Activated CD8-positive, alpha-beta T cell treated with anti-CD3 and anti-CD28 coated beads for 36 hours (primary cell): Measurements from ENCODE around the gene PCP2. TPM values are rescaled to one million over a fixed set of nuclear protein-coding genes. Genes with fewer than 3 reads are reported as not detected.

Experiments used
- ATAC-seq: fragments of 200-7000 bp; cut with Tn5 transposase; one replicate; pipeline ENCODE4 v1.10.0; 2021; ENCODE audit warnings: mild to moderate bottlenecking, moderate library complexity
- CTCF ChIA-PET: fragments of 350-600 bp; sonication (Branson Sonifier 250); formaldehyde crosslinking; loops from one replicate; lab custom pipeline; 2021; ENCODE audit warnings: antibody characterized with exemption; lab: Charles Lee
- POLR2A ChIA-PET: fragments of 350-600 bp; sonication (Branson Sonifier 250); formaldehyde crosslinking; loops from one replicate; lab custom pipeline; 2021; ENCODE audit warnings: antibody characterized with exemption; lab: Charles Lee
- DNase-seq: peaks from one replicate; pipeline ENCODE4 v3.0.0-alpha.2; 2020
- H3K27ac Mint-ChIP-seq: one replicate; pipeline ENCODE4 v1.8.0; 2021; ENCODE audit warnings: mild to moderate bottlenecking, mixed read lengths
- H3K27me3 Mint-ChIP-seq: one replicate; pipeline ENCODE4 v1.8.0; 2021; ENCODE audit warnings: mixed read lengths
- H3K36me3 Mint-ChIP-seq: one replicate; pipeline ENCODE4 v1.8.0; 2021; ENCODE audit warnings: low read depth, mixed read lengths
- H3K4me1 Mint-ChIP-seq: one replicate; pipeline ENCODE4 v1.8.0; 2021; ENCODE audit warnings: low read depth, mixed read lengths
- H3K4me3 Mint-ChIP-seq: one replicate; pipeline ENCODE4 v1.8.0; 2021; ENCODE audit warnings: mild to moderate bottlenecking, moderate library complexity, mixed read lengths
- H3K9me3 Mint-ChIP-seq: one replicate; pipeline ENCODE4 v1.8.0; 2021; ENCODE audit warnings: mixed read lengths
- intact Hi-C: fragments of 100-400 bp; cut with micrococcal nuclease; formaldehyde crosslinking; loops from one replicate; pipeline ENCODE4 v1.10.0; 2022
- total RNA-seq, 2 experiments: library from RNA; stranded (reverse); gene quantifications; one replicate each; pipeline ENCODE4 v1.2.3, GENCODE V29; 2021
- TF ChIP-seq, protein P1 (sequence below): fragments of 200-600 bp; IDR thresholded peaks from one replicate; pipeline ENCODE4 v1.8.0; 2022; ENCODE audit warnings: antibody characterized with exemption, mild to moderate bottlenecking

PCP2 gene
- total RNA-seq, 2 experiments from 2014 or later, result 4.0 to 4.8 TPM

DNA sequence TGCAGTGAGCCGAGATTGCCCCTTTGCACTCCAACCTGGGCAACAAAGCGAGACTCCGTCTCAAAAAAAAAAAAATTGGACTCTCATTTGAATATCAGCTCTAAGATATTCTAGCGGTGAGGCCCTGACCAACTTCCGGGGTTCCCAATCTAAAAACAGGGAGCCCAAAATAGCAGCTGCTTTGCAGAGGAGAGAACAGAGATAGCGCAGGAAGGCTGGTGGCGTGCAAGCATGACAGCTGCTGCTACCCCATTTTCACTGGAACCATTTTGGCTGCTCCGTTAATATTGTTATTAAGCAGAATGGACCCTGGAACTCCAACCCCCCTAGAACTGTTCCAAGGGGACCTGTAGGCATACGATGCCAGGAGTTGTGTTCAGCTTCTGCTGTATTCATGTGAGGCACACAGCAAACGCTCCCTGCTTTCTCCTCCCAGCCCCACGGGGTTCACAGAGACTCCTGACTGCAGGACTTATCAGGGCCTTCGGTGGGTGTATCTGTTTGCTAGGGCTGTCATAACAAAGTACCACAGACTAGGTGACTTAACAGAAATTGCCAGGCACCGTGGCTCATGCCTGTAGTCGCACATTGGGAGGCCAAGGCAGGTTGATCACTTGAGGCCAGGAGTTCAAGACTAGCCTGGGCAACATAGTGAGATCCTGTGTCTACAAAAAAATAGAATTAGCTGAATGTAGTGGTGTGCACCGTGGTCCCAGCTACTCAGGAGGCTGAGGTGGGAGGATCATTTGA is 14.9 kb upstream of the PCP2 start:
- ChIA-PET POLR2A (interaction anchor here (0.7 to 1.8 kb wide), 3 partner anchors 11 to 1579 kb away, joined by 3 to 10 read pairs (median 3); partner anchors contain the start of gene STXBP2), CTCF (interaction anchor here (0.7 to 1.7 kb wide), 2 partner anchors 15 to 32 kb away, joined by 3 to 9 read pairs; partner anchors contain the start of gene TRAPPC5)
- Mint-ChIP-seq H3K4me3 (no peak overlapping the region), H3K27ac (no peak overlapping the region), H3K36me3 (peaks cover 8% of the 10 kb centered on the region), H3K4me1 (peaks cover 10% of the 10 kb centered on the region), H3K27me3 (no peaks in the 10 kb centered on the region), H3K9me3 (no peaks in the 10 kb centered on the region)
- no peak for DNase-seq
- TF ChIP-seq, protein P1, sequence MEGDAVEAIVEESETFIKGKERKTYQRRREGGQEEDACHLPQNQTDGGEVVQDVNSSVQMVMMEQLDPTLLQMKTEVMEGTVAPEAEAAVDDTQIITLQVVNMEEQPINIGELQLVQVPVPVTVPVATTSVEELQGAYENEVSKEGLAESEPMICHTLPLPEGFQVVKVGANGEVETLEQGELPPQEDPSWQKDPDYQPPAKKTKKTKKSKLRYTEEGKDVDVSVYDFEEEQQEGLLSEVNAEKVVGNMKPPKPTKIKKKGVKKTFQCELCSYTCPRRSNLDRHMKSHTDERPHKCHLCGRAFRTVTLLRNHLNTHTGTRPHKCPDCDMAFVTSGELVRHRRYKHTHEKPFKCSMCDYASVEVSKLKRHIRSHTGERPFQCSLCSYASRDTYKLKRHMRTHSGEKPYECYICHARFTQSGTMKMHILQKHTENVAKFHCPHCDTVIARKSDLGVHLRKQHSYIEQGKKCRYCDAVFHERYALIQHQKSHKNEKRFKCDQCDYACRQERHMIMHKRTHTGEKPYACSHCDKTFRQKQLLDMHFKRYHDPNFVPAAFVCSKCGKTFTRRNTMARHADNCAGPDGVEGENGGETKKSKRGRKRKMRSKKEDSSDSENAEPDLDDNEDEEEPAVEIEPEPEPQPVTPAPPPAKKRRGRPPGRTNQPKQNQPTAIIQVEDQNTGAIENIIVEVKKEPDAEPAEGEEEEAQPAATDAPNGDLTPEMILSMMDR, result no peak
- ATAC-seq, result no peak
- intact Hi-C loops, result no loop called here

DNA sequence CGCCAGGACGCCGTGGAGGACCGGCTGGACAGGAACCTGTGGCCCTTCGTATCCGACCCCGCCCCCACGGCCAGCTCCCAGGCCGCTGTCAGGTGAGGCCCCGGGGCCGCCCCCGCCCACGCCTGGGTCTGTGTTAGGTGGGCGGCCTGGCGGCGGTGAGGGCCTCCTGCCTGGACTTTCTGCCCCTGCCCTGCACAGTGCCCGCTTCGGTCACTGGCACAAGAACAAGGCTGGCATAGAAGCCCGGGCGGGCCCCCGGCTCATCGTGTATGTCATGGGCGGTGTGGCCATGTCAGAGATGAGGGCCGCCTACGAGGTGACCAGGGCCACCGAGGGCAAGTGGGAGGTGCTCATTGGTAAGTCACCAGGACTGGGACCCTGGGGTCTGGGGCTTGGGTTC is 13.6 kb upstream of the PCP2 start:
- Mint-ChIP-seq H3K9me3 (no peaks in the 10 kb centered on the region), H3K4me3 (no peak overlapping the region), H3K36me3 (peaks cover 8% of the 10 kb centered on the region), H3K4me1 (peaks cover 5% of the 10 kb centered on the region), H3K27me3 (no peaks in the 10 kb centered on the region), H3K27ac (no peak overlapping the region)
- ChIA-PET POLR2A (no interaction called here), CTCF (no interaction called here)
- ATAC-seq, result no peak
- no peak for DNase-seq
- TF ChIP-seq, protein P1, result no peak
- intact Hi-C loops, result no loop called here

DNA sequence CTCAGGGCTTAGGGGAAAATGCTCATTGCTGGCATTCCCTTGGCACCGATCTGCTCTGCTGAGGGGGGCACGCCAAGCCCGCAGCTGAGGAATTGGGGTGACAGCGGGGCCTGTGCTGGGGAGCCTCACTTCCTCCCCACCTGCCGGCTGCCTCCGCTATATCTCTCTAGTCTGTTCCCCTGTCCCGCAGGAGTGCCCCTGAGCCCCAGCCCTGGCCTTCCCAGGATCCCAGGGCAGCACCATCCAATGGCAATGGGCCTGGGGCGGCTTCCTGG is 12.8 kb upstream of the PCP2 start:
- no peak overlapping the region for H3K4me3 Mint-ChIP-seq
- H3K9me3 Mint-ChIP-seq, result no peaks in the 10 kb centered on the region
- no peaks in the 10 kb centered on the region for H3K27me3 Mint-ChIP-seq
- ChIA-PET POLR2A (no interaction called here), CTCF (no interaction called here)
- peaks cover 8% of the 10 kb centered on the region for H3K36me3 Mint-ChIP-seq
- no peak overlapping the region for H3K27ac Mint-ChIP-seq
- intact Hi-C loops, result no loop called here
- ATAC-seq, result no peak
- no peak for DNase-seq
- TF ChIP-seq, protein P1, result no peak
- peaks cover 2% of the 10 kb centered on the region for H3K4me1 Mint-ChIP-seq

DNA sequence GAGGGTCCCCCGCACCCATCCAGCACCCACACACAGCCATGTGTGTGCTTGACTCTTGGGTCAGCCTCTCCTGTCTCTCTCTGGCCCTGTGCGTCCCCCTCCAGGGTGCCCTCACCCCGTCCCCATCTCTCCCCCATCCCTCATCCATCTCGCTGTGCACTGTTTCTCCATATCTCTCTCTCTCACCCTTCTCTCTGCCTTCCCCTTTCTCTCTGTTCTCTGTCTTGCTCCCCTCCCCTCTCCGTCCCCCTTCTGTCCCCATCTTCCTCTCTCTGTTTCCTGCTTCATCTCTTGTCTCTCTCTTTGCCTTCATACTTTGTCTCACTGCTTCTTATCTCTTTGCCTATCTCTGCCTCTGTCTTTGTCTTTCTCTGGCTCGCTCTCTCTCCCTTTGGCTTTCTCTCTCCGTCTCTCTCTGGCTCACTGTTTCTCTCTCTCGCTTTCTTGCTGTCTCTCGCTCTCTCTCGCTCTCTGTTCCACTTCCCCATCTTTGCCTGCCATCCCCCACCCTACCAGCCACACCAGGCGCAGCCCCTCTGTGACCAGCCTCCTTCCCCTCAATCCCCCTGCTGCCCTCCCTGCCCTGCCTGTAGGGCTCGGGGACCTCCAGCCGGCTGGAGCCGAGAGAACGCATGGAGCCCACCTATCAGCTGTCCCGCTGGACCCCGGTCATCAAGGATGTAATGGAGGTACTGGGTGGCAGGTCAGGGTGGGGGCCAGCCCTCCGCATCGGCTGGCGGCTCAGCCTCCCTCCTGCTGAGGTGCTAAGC is 12.3 kb upstream of the PCP2 start:
- POLR2A ChIA-PET, result no interaction called here
- no peaks in the 10 kb centered on the region for H3K27me3 Mint-ChIP-seq

More for the DNA sequence above, 12.3 kb upstream of the PCP2 start:
- Mint-ChIP-seq H3K4me3 (no peak overlapping the region), H3K9me3 (no peaks in the 10 kb centered on the region), H3K36me3 (peaks cover 8% of the 10 kb centered on the region), H3K27ac (no peak overlapping the region), H3K4me1 (peaks cover 2% of the 10 kb centered on the region)
- DNase-seq (no peak), ATAC-seq (no peak)
- intact Hi-C loops, result no loop called here
- TF ChIP-seq, protein P1, result no peak
- CTCF ChIA-PET, result no interaction called here
